HepG2 (cell line): ENCODE results near the gene MFF. TPM values are rescaled to one million over a fixed set of nuclear protein-coding genes. Genes with fewer than 3 reads are reported as not detected.

Experiments used
- ADNP ChIP-seq: sonication (generic); formaldehyde crosslinking; IDR thresholded peaks from 2 replicates; pipeline ENCODE4 v1.4.0; 2020; ENCODE audit warnings: missing genetic modification reagents
- CCDC6 ChIP-seq: sonication (generic); formaldehyde crosslinking; IDR thresholded peaks from 2 replicates; pipeline ENCODE4 v1.8.1; 2022; ENCODE audit warnings: mild to moderate bottlenecking, missing genetic modification reagents, moderate library complexity
- CHD4 ChIP-seq: fragments of 200-600 bp; sonication (generic); IDR thresholded peaks from 2 replicates; pipeline ENCODE4 v1.7.0; 2017; ENCODE audit warnings: mild to moderate bottlenecking, low read length, borderline replicate concordance
- FOXA1 ChIP-seq, 2 experiments: fragments of 450-650 bp in 1 of 2; sonication (generic) in 1 of 2; formaldehyde crosslinking in 1 of 2; IDR thresholded peaks; 2 replicates each; pipeline versions ENCODE4 v1.4.0 to v1.6.1; 2016 to 2020; ENCODE audit warnings: missing genetic modification reagents in 1 of 2
- KAT8 ChIP-seq: IDR thresholded peaks from 2 replicates; pipeline ENCODE4 v1.6.1; 2016; ENCODE audit warnings: missing genetic modification reagents, missing compliant biosample characterization
- SOX6 ChIP-seq, 2 experiments: fragments of 450-650 bp in 1 of 2; sonication (generic) in 1 of 2; formaldehyde crosslinking in 1 of 2; IDR thresholded peaks; 2 replicates each; pipeline versions ENCODE4 v1.4.0 to v1.6.1; 2017 to 2020; ENCODE audit warnings: antibody characterized with exemption in 1 of 2, mild to moderate bottlenecking in 1 of 2, missing genetic modification reagents in 1 of 2
- ZC3H4 ChIP-seq: sonication (generic); formaldehyde crosslinking; IDR thresholded peaks from 2 replicates; pipeline ENCODE4 v1.4.0; 2020; ENCODE audit warnings: missing genetic modification reagents, borderline replicate concordance
- ZMYM4 ChIP-seq: sonication (generic); formaldehyde crosslinking; IDR thresholded peaks from 2 replicates; pipeline ENCODE4 v1.8.1; 2023; ENCODE audit warnings: mild to moderate bottlenecking, missing genetic modification reagents
- ZNF230 ChIP-seq: sonication (generic); formaldehyde crosslinking; IDR thresholded peaks from 2 replicates; pipeline ENCODE4 v1.4.0; 2020; ENCODE audit warnings: mild to moderate bottlenecking, missing genetic modification reagents
- ZNF549 ChIP-seq: sonication (generic); formaldehyde crosslinking; IDR thresholded peaks from 2 replicates; pipeline ENCODE4 v1.5.0; 2020; ENCODE audit warnings: missing genetic modification reagents
- ZNF589 ChIP-seq: sonication (generic); formaldehyde crosslinking; conservative IDR thresholded peaks from 2 replicates; pipeline ENCODE4 v1.8.0; 2022; ENCODE audit warnings: mild to moderate bottlenecking, moderate library complexity, missing genetic modification reagents
- ZNF598 ChIP-seq: sonication (generic); formaldehyde crosslinking; IDR thresholded peaks from 2 replicates; pipeline ENCODE4 v1.5.1; 2020; ENCODE audit warnings: mild to moderate bottlenecking, missing genetic modification reagents, borderline replicate concordance
- ZNF773 ChIP-seq: sonication (generic); formaldehyde crosslinking; IDR thresholded peaks from 2 replicates; pipeline ENCODE4 v1.4.0; 2020; ENCODE audit warnings: missing genetic modification reagents, borderline replicate concordance
- polyA plus RNA-seq, 8 experiments: library from polyadenylated mRNA; depleted of rRNA in 3 of 8; stranded (reverse) in 7 of 8; unstranded in 1 of 8; fragments of >200 nt; fragmentation: Illumina TruSeq in 4 of 8; extraction: Trizol in 4 of 8; gene quantifications; 2 replicates each; pipeline versions ENCODE4 v1.2.1 to v1.2.3, GENCODE V29; 2011 to 2016; ENCODE audit warnings: low read depth in 4 of 8, missing spikeins in 1 of 8, mixed read lengths in 1 of 8; ENCODE audit not compliant: insufficient read depth in 1 of 8
- total RNA-seq, 5 experiments: library from RNA; depleted of rRNA; stranded (reverse); fragments of >200 nt; fragmentation: Illumina TruSeq; extraction: Trizol; gene quantifications; 2 replicates each; pipeline ENCODE4 v1.2.3, GENCODE V29; 2016; ENCODE audit warnings: low read depth in 1 of 5
- TF ChIP-seq, protein P1 (sequence below), 2 experiments: sonication (generic) in 1 of 2; formaldehyde crosslinking in 1 of 2; IDR thresholded peaks; 2 replicates each; pipeline versions ENCODE4 v1.4.0 to v1.6.1; 2018 to 2020; ENCODE audit warnings: missing genetic modification reagents in 2 of 2, borderline replicate concordance in 1 of 2, low read depth in 1 of 2, mild to moderate bottlenecking in 1 of 2, missing biosample characterization in 1 of 2
- TF ChIP-seq, protein P2 (sequence below): sonication (generic); formaldehyde crosslinking; IDR thresholded peaks from 2 replicates; pipeline ENCODE4 v1.5.0; 2020; ENCODE audit warnings: missing genetic modification reagents, mild to moderate bottlenecking, borderline replicate concordance
- TF ChIP-seq, protein P3 (sequence below): sonication (generic); formaldehyde crosslinking; IDR thresholded peaks from 2 replicates; pipeline ENCODE4 v1.4.0; 2020; ENCODE audit warnings: missing genetic modification reagents, borderline replicate concordance
- TF ChIP-seq, protein P4 (sequence below): sonication (generic); formaldehyde crosslinking; conservative IDR thresholded peaks from 2 replicates; pipeline ENCODE4 v1.4.0; 2020; ENCODE audit warnings: missing genetic modification reagents
- TF ChIP-seq, protein P5 (sequence below): sonication (generic); formaldehyde crosslinking; IDR thresholded peaks from 2 replicates; pipeline ENCODE4 v1.4.0; 2020; ENCODE audit warnings: mild to moderate bottlenecking, missing genetic modification reagents
- TF ChIP-seq, protein P6 (sequence below): IDR thresholded peaks from 2 replicates; pipeline ENCODE4 v1.6.1; 2016

Gene MFF
- total and polyA plus RNA-seq, 2 of the 13 experiments (the other 11 are each of a cell fraction or from before 2014, with no cell fraction given), result 81.9 to 156 TPM

DNA sequence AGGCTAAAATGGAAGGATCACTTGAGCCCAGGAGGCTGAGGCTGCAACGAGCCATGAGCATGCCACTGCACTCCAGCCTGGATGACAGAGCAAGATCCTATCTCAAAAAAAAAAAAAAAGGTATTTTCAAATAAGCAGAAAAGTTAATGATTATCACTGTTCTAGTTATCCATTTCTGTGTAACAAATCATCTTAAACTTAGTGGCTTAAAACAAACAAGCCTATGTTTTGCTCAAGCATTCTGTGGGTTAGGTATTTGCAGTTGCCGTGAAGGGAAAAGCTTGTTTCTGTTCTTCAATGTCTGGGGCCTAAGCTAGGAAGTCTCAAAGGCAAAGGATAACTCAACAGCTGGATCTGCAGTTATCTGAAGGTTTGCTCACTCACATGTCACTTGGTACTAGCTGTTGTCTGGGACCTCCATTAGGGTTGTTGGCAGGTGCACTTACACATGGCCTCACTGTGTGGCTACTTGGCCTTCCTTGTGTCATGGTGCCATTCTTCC lies 14.1 kb downstream of the MFF start (continued):
- TF ChIP-seq, protein P1, sequence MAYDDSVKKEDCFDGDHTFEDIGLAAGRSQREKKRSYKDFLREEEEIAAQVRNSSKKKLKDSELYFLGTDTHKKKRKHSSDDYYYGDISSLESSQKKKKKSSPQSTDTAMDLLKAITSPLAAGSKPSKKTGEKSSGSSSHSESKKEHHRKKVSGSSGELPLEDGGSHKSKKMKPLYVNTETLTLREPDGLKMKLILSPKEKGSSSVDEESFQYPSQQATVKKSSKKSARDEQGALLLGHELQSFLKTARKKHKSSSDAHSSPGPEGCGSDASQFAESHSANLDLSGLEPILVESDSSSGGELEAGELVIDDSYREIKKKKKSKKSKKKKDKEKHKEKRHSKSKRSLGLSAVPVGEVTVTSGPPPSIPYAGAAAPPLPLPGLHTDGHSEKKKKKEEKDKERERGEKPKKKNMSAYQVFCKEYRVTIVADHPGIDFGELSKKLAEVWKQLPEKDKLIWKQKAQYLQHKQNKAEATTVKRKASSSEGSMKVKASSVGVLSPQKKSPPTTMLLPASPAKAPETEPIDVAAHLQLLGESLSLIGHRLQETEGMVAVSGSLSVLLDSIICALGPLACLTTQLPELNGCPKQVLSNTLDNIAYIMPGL (CRISPR knock-in tag; IDR thresholded peaks at IDR 0.05; ENCODE audit: borderline replicate concordance in 1 of 2, low read depth in 1 of 2), result peak in 1 of 2 experiments; percentile 17; a peak in 1 of 4 replicates
- no peak for TF ChIP-seq SOX6 (IDR thresholded peaks at IDR 0.05)
- peak; percentile 46; the same call in 1 of the 2 replicates for TF ChIP-seq SOX6 (CRISPR knock-in tag; IDR thresholded peaks at IDR 0.05)
- no peak for TF ChIP-seq ZNF598
- TF ChIP-seq KAT8 (CRISPR knock-in tag), result 0 out of 2 replicates have a peak, but pooled peaks have one; percentile 11
- TF ChIP-seq, protein P2, sequence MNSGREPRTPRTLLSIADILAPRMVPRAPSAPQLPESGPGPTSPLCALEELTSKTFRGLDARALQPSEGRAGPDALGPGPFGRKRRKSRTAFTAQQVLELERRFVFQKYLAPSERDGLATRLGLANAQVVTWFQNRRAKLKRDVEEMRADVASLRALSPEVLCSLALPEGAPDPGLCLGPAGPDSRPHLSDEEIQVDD (CRISPR knock-in tag), result no peak
- no peak for TF ChIP-seq ADNP (CRISPR knock-in tag)
- TF ChIP-seq, protein P3, sequence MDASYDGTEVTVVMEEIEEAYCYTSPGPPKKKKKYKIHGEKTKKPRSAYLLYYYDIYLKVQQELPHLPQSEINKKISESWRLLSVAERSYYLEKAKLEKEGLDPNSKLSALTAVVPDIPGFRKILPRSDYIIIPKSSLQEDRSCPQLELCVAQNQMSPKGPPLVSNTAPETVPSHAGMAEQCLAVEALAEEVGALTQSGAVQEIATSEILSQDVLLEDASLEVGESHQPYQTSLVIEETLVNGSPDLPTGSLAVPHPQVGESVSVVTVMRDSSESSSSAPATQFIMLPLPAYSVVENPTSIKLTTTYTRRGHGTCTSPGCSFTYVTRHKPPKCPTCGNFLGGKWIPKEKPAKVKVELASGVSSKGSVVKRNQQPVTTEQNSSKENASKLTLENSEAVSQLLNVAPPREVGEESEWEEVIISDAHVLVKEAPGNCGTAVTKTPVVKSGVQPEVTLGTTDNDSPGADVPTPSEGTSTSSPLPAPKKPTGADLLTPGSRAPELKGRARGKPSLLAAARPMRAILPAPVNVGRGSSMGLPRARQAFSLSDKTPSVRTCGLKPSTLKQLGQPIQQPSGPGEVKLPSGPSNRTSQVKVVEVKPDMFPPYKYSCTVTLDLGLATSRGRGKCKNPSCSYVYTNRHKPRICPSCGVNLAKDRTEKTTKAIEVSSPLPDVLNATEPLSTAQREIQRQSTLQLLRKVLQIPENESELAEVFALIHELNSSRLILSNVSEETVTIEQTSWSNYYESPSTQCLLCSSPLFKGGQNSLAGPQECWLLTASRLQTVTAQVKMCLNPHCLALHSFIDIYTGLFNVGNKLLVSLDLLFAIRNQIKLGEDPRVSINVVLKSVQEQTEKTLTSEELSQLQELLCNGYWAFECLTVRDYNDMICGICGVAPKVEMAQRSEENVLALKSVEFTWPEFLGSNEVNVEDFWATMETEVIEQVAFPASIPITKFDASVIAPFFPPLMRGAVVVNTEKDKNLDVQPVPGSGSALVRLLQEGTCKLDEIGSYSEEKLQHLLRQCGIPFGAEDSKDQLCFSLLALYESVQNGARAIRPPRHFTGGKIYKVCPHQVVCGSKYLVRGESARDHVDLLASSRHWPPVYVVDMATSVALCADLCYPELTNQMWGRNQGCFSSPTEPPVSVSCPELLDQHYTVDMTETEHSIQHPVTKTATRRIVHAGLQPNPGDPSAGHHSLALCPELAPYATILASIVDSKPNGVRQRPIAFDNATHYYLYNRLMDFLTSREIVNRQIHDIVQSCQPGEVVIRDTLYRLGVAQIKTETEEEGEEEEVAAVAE (CRISPR knock-in tag), result no peak; the same call in 1 of the 2 replicates
- no peak for TF ChIP-seq ZNF549 (CRISPR knock-in tag)
- TF ChIP-seq ZNF773 (CRISPR knock-in tag), result no peak
- TF ChIP-seq ZC3H4, result no peak
- TF ChIP-seq, protein P4, sequence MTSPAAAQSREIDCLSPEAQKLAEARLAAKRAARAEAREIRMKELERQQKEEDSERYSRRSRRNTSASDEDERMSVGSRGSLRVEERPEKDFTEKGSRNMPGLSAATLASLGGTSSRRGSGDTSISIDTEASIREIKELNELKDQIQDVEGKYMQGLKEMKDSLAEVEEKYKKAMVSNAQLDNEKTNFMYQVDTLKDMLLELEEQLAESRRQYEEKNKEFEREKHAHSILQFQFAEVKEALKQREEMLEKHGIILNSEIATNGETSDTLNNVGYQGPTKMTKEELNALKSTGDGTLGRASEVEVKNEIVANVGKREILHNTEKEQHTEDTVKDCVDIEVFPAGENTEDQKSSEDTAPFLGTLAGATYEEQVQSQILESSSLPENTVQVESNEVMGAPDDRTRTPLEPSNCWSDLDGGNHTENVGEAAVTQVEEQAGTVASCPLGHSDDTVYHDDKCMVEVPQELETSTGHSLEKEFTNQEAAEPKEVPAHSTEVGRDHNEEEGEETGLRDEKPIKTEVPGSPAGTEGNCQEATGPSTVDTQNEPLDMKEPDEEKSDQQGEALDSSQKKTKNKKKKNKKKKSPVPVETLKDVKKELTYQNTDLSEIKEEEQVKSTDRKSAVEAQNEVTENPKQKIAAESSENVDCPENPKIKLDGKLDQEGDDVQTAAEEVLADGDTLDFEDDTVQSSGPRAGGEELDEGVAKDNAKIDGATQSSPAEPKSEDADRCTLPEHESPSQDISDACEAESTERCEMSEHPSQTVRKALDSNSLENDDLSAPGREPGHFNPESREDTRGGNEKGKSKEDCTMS (CRISPR knock-in tag), result no peak
- no peak for TF ChIP-seq CCDC6 (CRISPR knock-in tag)
- no peak for TF ChIP-seq ZNF589 (CRISPR knock-in tag)
- TF ChIP-seq CHD4, result no peak
- peak; percentile 52; the same call in 1 of the 2 replicates for TF ChIP-seq ZMYM4 (CRISPR knock-in tag)
- no peak for TF ChIP-seq FOXA1 (IDR thresholded peaks at IDR 0.05)
- TF ChIP-seq FOXA1 (CRISPR knock-in tag; IDR thresholded peaks at IDR 0.05), result 0 out of 2 replicates have a peak, but pooled peaks have one; percentile 35
- TF ChIP-seq ZNF230 (CRISPR knock-in tag), result no peak
- TF ChIP-seq, protein P5, sequence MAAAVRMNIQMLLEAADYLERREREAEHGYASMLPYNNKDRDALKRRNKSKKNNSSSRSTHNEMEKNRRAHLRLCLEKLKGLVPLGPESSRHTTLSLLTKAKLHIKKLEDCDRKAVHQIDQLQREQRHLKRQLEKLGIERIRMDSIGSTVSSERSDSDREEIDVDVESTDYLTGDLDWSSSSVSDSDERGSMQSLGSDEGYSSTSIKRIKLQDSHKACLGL (CRISPR knock-in tag), result no peak
- TF ChIP-seq, protein P6, sequence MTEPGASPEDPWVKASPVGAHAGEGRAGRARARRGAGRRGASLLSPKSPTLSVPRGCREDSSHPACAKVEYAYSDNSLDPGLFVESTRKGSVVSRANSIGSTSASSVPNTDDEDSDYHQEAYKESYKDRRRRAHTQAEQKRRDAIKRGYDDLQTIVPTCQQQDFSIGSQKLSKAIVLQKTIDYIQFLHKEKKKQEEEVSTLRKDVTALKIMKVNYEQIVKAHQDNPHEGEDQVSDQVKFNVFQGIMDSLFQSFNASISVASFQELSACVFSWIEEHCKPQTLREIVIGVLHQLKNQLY (CRISPR knock-in tag), result no peak
